ENCODE results near the gene SHB.

GRCh38 chr9:38091310-38092199, 22.5 kb upstream of the SHB start:
- TF ChIP-seq CTCF (IDR thresholded peaks at IDR 0.05): no peak
- no peak for TF ChIP-seq PREB (CRISPR knock-in tag; IDR thresholded peaks at IDR 0.05; ENCODE audit: borderline replicate concordance)
- TF ChIP-seq ATF1 (CRISPR knock-in tag; IDR thresholded peaks at IDR 0.05): no peak

All from WTC11 (cell line).